GM19372 (cell line): ENCODE measurements around the gene ZNF74.
A peak's percentile ranks its signal among the peaks of the same experiment; 100 is the strongest.
"Not testable (repeated sequence)": the region's sequence is repeated elsewhere in the genome, so short reads cannot be mapped to it uniquely, and the experiment has no call there.

Experiments
- ATAC-seq: cut with Tn5 transposase; IDR thresholded peaks from one replicate; pipeline ENCODE4 v1.9.1; 2021; ENCODE audit warnings: mild to moderate bottlenecking, low read depth, moderate library complexity; ENCODE audit not compliant: unreplicated experiment

The ZNF74 gene

GRCh38 chr22:20393705-20394476 is at the start of gene ZNF74:
Gene ZNF74, plus strand, starts transcription at chr22:20394151. Its CDS starts 478 bp downstream, at chr22:20394629.
- ATAC-seq = peak; percentile 80

GRCh38 chr22:20346553-20346952 is 47.4 kb upstream of the ZNF74 start:
- ATAC-seq = not testable (repeated sequence)

GRCh38 chr22:20352536-20352935 is 41.4 kb upstream of the ZNF74 start:
- ATAC-seq = not testable (repeated sequence)

- ATAC-seq = no peak
Observed at GRCh38 chr22:20354238-20354975, 39.5 kb upstream of the ZNF74 start.

GRCh38 chr22:20355939-20356636 is 37.9 kb upstream of the ZNF74 start:
- not testable (repeated sequence) for ATAC-seq

GRCh38 chr22:20356906-20357305 is 37.0 kb upstream of the ZNF74 start:
- ATAC-seq = not testable (repeated sequence)

GRCh38 chr22:20357967-20358366 is 36.0 kb upstream of the ZNF74 start:
- not testable (repeated sequence) for ATAC-seq

GRCh38 chr22:20358503-20359239 is 35.3 kb upstream of the ZNF74 start:
- not testable (repeated sequence) for ATAC-seq

- ATAC-seq = not testable (repeated sequence)
Observed at GRCh38 chr22:20360261-20360660, 33.7 kb upstream of the ZNF74 start.

GRCh38 chr22:20360866-20361751 is 32.8 kb upstream of the ZNF74 start:
- not testable (repeated sequence) for ATAC-seq

- not testable (repeated sequence) for ATAC-seq
Observed at GRCh38 chr22:20361752-20362229, 32.2 kb upstream of the ZNF74 start.

- not testable (repeated sequence) for ATAC-seq
Observed at GRCh38 chr22:20362403-20362802, 31.5 kb upstream of the ZNF74 start.

- ATAC-seq = not testable (repeated sequence)
Observed at GRCh38 chr22:20364335-20365260, 29.4 kb upstream of the ZNF74 start.

- not testable (repeated sequence) for ATAC-seq
Observed at GRCh38 chr22:20366841-20367240, 27.1 kb upstream of the ZNF74 start.

- ATAC-seq = not testable (repeated sequence)
Observed at GRCh38 chr22:20368875-20369274, 25.1 kb upstream of the ZNF74 start.

- ATAC-seq = not testable (repeated sequence)
Observed at GRCh38 chr22:20371687-20372086, 22.3 kb upstream of the ZNF74 start.

GRCh38 chr22:20372406-20372854 is 21.5 kb upstream of the ZNF74 start:
- not testable (repeated sequence) for ATAC-seq

- ATAC-seq = not testable (repeated sequence)
Observed at GRCh38 chr22:20373195-20373706, 20.7 kb upstream of the ZNF74 start.
